DMS114 treated with DMSO at 0.1 percent for 48 hours (cell line): ENCODE measurements around the gene HOXD3.

ENCODE experiments used
- DNase-seq: peaks from one replicate; lab custom pipeline; 2025; ENCODE audit not compliant: unreplicated experiment; lab: John Stamatoyannopoulos, UW

HOXD3 gene

DNA sequence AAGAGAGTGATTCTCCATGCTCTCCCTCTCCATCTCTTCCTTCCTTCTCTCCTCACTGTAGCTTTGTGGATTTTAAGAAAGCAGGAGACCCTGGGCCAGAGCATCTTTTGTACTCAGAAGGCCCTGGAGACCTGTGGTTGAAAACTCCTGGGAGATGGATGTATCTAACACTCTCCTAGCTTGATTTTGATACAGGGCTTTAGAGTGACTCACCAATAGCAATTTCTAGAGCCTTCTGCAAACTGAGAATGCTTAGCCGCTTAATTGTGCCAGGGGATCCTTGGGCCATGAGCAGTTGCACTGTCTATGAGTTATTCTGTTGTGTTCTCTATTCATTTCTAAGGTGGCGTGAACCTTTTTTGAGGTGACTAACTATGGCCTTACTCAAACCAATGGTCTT lies 49.0 kb downstream of the HOXD3 start:
- no peak for DNase-seq

DNA sequence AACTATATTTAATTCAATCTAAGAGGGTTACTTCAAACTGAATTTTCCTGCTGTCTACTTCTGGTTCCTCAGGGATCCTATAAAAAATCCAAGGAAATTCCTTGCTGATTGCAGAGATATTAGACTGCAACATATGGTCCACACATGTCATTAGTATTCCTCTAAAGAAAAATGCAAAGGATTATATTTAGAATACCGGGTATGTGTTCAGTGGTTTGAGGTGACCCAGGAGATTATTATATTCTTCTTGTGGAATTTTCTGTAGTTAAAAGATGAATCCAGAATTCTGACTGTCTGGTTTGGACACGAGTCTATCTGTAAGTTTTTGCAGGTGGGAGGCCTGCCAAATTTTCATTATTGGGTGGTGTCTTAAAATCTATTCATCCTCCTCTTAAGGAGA lies 49.6 kb downstream of the HOXD3 start:
- DNase-seq: no peak

DNA sequence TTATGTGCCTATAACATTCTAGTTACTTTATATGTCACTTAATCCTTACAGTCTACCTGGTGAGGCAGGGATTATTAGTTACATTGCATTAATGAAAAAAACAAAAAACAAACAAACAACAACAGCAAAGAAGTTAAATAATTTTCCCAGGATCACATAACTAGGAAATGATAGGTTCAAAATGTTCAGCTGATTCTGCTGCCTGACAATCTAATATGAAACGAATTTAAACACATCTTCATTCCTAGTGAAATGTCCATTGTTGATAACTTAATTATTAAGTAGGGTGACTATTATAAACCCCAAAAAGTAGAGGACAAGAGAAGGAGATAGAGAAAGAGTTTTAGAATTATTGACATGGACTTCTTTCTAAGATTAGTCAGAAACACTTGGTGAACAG lies 54.0 kb downstream of the HOXD3 start:
- DNase-seq: no peak

DNA sequence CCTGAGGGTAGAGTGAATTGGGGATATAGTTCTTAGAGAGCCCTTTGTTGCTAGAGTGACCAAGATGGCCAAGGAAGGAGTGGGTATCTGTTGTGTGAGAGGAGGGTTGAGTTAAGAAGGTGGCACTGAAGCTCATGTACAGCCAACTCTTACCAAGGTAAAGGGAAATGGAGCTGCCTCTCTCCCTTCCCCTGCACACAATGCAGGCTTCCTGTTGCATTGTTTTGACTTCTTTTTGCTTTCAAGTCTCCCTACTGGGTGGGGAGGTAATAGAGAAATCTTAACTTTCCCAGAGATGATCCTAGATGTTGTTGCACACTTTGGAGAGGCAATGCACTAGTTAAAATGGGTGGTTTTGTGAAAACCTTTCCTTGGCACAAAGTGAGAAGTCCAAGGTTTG lies 55.2 kb downstream of the HOXD3 start:
- DNase-seq: no peak

DNA sequence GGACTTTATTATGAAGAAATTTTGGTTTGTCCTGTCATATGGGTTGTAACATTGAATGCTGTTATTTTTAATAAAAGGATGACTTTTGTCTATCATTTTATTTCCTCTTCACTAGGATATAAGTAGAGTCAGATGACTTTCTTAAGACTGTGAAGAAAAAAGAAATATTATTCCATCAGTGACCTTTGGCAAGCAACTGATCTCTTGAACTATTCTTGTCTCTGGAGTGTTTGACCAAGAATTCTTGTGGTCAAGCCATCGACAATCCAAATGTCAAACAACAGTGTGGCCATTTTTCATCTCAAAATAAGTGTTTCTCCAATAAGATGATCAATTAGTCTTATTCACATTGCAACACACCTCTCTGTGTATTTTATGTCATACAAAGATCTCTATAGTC lies 56.3 kb downstream of the HOXD3 start:
- DNase-seq: no peak
